ENCODE data around the gene THNSL1.

THNSL1 gene

DNA sequence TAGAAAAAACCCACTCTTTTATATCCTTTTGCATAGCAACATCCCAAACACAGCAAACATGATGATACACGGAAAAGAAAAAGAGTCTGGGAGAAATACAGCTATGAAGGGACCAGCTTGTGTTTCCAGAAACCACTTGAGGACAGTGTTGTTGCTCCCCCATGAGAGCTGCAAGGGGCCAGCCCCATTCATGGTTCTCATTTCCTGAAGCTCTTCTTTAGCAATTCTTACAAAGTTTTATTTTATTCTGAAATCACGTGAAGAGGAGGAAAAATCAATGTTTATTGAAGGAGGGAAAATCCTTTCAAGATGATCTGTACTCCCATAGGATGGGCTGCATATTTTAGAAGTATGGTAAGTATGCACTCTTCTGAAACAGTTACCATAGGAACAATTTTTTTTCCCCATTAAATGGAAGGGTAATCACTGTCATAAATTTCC is 46.6 kb upstream of the THNSL1 start (continued):
- no peak for TF ChIP-seq ZNF658 (tag by site-specific recombination; IDR thresholded peaks at IDR 0.05)

GRCh38 chr10:24971374-24971773 is 45.0 kb upstream of the THNSL1 start:
- Histone ChIP-seq H3K4me3 (ENCODE audit: low read depth, low read length) (no peak overlapping the region), H3K36me3 (ENCODE audit: control insufficient read depth in 2 of 2, insufficient read depth in 1 of 2, low read length in 2 of 2) (no peaks in the 10 kb centered on the region), H3K4me1 (ENCODE audit: control insufficient read depth, insufficient read depth, low read length) (no peaks in the 10 kb centered on the region), H3K9me3 (ENCODE audit: control insufficient read depth, insufficient read depth, low read depth, low read length) (no peaks in the 10 kb centered on the region), H3K27ac (ENCODE audit: extremely low read depth, low read depth, low read length) (no peak overlapping the region)
- ChIA-PET POLR2A (no interaction called here), CTCF (interaction anchor here (0.6 kb wide), 1 partner anchor 19 kb away, joined by 3 read pairs; no protein-coding TSS in a partner anchor)
- TF ChIP-seq FEZF1 (tag by site-specific recombination; IDR thresholded peaks at IDR 0.05) (no peak), ZSCAN5A (tag by site-specific recombination; IDR thresholded peaks at IDR 0.05) (no peak), ZBTB48 (tag by site-specific recombination; IDR thresholded peaks at IDR 0.05) (no peak), ZNF544 (tag by site-specific recombination; IDR thresholded peaks at IDR 0.05) (no peak), INSM2 (tag by site-specific recombination; IDR thresholded peaks at IDR 0.05) (no peak), ZBTB1 (tag by site-specific recombination; IDR thresholded peaks at IDR 0.05) (no peak), ZNF621 (tag by site-specific recombination; IDR thresholded peaks at IDR 0.05) (no peak), ZNF121 (tag by site-specific recombination; IDR thresholded peaks at IDR 0.05) (no peak), ZNF530 (tag by site-specific recombination; IDR thresholded peaks at IDR 0.05; ENCODE audit: low read depth) (no peak)
- TF ChIP-seq, protein P1, sequence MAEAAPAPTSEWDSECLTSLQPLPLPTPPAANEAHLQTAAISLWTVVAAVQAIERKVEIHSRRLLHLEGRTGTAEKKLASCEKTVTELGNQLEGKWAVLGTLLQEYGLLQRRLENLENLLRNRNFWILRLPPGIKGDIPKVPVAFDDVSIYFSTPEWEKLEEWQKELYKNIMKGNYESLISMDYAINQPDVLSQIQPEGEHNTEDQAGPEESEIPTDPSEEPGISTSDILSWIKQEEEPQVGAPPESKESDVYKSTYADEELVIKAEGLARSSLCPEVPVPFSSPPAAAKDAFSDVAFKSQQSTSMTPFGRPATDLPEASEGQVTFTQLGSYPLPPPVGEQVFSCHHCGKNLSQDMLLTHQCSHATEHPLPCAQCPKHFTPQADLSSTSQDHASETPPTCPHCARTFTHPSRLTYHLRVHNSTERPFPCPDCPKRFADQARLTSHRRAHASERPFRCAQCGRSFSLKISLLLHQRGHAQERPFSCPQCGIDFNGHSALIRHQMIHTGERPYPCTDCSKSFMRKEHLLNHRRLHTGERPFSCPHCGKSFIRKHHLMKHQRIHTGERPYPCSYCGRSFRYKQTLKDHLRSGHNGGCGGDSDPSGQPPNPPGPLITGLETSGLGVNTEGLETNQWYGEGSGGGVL (tag by site-specific recombination; IDR thresholded peaks at IDR 0.05): no peak

GRCh38 chr10:24973163-24973562 is 43.2 kb upstream of the THNSL1 start:
- H3K36me3 ChIP-seq (ENCODE audit: control insufficient read depth in 2 of 2, insufficient read depth in 1 of 2, low read length in 2 of 2): no peaks in the 10 kb centered on the region
- H3K4me3 ChIP-seq (ENCODE audit: low read depth, low read length): no peak overlapping the region
- no peaks in the 10 kb centered on the region for H3K4me1 ChIP-seq (ENCODE audit: control insufficient read depth, insufficient read depth, low read length)
- ChIA-PET POLR2A (no interaction called here), CTCF (interaction anchor here (1.1 kb wide), 1 partner anchor 108 kb away, joined by 3 read pairs; no protein-coding TSS in a partner anchor)
- no peaks in the 10 kb centered on the region for H3K9me3 ChIP-seq (ENCODE audit: control insufficient read depth, insufficient read depth, low read depth, low read length)
- H3K27ac ChIP-seq (ENCODE audit: extremely low read depth, low read depth, low read length): no peak overlapping the region
- TF ChIP-seq ZNF48 (tag by site-specific recombination; IDR thresholded peaks at IDR 0.05) (no peak), ZNF830 (tag by site-specific recombination; IDR thresholded peaks at IDR 0.05; ENCODE audit: low read depth) (no peak), ZNF76 (tag by site-specific recombination; IDR thresholded peaks at IDR 0.05; ENCODE audit: borderline replicate concordance, low read depth) (no peak), ZNF610 (tag by site-specific recombination; IDR thresholded peaks at IDR 0.05; ENCODE audit: borderline replicate concordance) (no peak), WT1 (tag by site-specific recombination; IDR thresholded peaks at IDR 0.05) (no peak), ZNF549 (tag by site-specific recombination; IDR thresholded peaks at IDR 0.05) (no peak), ZNF341 (tag by site-specific recombination; IDR thresholded peaks at IDR 0.05; ENCODE audit: low read depth) (no peak), ZNF221 (tag by site-specific recombination; IDR thresholded peaks at IDR 0.05; ENCODE audit: borderline replicate concordance) (no peak), GLIS1 (tag by site-specific recombination; IDR thresholded peaks at IDR 0.05) (no peak)
- TF ChIP-seq, protein P2, sequence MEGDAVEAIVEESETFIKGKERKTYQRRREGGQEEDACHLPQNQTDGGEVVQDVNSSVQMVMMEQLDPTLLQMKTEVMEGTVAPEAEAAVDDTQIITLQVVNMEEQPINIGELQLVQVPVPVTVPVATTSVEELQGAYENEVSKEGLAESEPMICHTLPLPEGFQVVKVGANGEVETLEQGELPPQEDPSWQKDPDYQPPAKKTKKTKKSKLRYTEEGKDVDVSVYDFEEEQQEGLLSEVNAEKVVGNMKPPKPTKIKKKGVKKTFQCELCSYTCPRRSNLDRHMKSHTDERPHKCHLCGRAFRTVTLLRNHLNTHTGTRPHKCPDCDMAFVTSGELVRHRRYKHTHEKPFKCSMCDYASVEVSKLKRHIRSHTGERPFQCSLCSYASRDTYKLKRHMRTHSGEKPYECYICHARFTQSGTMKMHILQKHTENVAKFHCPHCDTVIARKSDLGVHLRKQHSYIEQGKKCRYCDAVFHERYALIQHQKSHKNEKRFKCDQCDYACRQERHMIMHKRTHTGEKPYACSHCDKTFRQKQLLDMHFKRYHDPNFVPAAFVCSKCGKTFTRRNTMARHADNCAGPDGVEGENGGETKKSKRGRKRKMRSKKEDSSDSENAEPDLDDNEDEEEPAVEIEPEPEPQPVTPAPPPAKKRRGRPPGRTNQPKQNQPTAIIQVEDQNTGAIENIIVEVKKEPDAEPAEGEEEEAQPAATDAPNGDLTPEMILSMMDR (tag by site-specific recombination; IDR thresholded peaks at IDR 0.05): no peak
- TF ChIP-seq, protein P3, sequence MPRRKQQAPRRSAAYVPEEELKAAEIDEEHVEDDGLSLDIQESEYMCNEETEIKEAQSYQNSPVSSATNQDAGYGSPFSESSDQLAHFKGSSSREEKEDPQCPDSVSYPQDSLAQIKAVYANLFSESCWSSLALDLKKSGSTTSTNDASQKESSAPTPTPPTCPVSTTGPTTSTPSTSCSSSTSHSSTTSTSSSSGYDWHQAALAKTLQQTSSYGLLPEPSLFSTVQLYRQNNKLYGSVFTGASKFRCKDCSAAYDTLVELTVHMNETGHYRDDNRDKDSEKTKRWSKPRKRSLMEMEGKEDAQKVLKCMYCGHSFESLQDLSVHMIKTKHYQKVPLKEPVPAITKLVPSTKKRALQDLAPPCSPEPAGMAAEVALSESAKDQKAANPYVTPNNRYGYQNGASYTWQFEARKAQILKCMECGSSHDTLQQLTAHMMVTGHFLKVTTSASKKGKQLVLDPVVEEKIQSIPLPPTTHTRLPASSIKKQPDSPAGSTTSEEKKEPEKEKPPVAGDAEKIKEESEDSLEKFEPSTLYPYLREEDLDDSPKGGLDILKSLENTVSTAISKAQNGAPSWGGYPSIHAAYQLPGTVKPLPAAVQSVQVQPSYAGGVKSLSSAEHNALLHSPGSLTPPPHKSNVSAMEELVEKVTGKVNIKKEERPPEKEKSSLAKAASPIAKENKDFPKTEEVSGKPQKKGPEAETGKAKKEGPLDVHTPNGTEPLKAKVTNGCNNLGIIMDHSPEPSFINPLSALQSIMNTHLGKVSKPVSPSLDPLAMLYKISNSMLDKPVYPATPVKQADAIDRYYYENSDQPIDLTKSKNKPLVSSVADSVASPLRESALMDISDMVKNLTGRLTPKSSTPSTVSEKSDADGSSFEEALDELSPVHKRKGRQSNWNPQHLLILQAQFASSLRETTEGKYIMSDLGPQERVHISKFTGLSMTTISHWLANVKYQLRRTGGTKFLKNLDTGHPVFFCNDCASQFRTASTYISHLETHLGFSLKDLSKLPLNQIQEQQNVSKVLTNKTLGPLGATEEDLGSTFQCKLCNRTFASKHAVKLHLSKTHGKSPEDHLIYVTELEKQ (tag by site-specific recombination; IDR thresholded peaks at IDR 0.05; ENCODE audit: borderline replicate concordance): no peak
